Chondrocyte (in vitro differentiated cells): Measurements from ENCODE around the gene EXOSC1. TPM values are rescaled to one million over a fixed set of nuclear protein-coding genes. Genes with fewer than 3 reads are reported as not detected.
"Not testable (repeated sequence)": the region's sequence is repeated elsewhere in the genome, so short reads cannot be mapped to it uniquely, and the experiment has no call there.

Source experiments
- DNase-seq: peaks from one replicate; pipeline ENCODE4 v3.0.0; 2021; ENCODE audit warnings: mixed read lengths, low spot score
- H3K27ac Mint-ChIP-seq: one replicate; pipeline ENCODE4 v1.8.0; 2021; ENCODE audit warnings: mild to moderate bottlenecking, moderate library complexity, mixed read lengths; ENCODE audit not compliant: unreplicated experiment
- H3K27me3 Mint-ChIP-seq: 2 replicates; pipeline ENCODE4 v1.8.0; 2021; ENCODE audit warnings: low read depth, mixed read lengths
- H3K36me3 Mint-ChIP-seq: 2 replicates; pipeline ENCODE4 v1.8.0; 2021; ENCODE audit warnings: low read depth, mixed read lengths
- H3K4me1 Mint-ChIP-seq: 2 replicates; pipeline ENCODE4 v1.8.0; 2021; ENCODE audit warnings: low read depth, mild to moderate bottlenecking, mixed read lengths
- H3K4me3 Mint-ChIP-seq: one replicate; pipeline ENCODE4 v1.8.0; 2021; ENCODE audit warnings: mild to moderate bottlenecking, moderate library complexity, mixed read lengths; ENCODE audit not compliant: unreplicated experiment
- H3K9me3 Mint-ChIP-seq: 2 replicates; pipeline ENCODE4 v1.8.0; 2021; ENCODE audit warnings: low read depth, mixed read lengths
- CTCF ChIP-seq: fragments of 200-600 bp; sonication (generic); IDR thresholded peaks from 2 replicates; pipeline ENCODE4 v1.5.0; 2021; ENCODE audit warnings: antibody characterized with exemption, mild to moderate bottlenecking, moderate library complexity
- total RNA-seq: library from RNA; stranded (reverse); gene quantifications from 3 replicates; pipeline ENCODE4 v1.2.1, GENCODE V29; 2021

The EXOSC1 gene
- total RNA-seq, 1 donor from 2014 or later, result 28.7 TPM

DNA sequence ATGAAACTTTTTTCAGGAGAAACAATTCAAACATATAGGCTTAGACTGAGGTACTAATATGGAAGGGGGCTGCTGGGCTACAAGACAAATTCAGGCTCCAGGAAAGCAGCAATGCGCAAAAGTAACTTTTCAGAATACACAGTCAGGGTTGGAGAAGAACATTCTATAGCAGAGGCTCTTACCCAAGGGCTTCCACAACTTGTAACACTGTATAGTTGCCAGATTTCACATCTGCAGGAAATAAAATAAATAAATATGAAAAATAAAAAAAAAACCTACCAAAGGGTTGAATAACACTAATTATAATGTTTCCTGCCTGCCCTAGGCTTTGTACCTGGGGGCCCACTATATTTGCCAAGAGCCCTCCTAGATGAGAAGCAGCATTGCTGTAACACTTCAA lies 38.1 kb upstream of the EXOSC1 start:
- DNase-seq, result no peak
- H3K27me3 Mint-ChIP-seq, result no peaks in the 10 kb centered on the region
- H3K27ac Mint-ChIP-seq, result peak overlapping the region; percentile 12
- no peak overlapping the region for H3K4me3 Mint-ChIP-seq
- H3K9me3 Mint-ChIP-seq, result no peaks in the 10 kb centered on the region
- H3K4me1 Mint-ChIP-seq, result peaks cover 12% of the 10 kb centered on the region
- H3K36me3 Mint-ChIP-seq, result peaks cover 10% of the 10 kb centered on the region
- TF ChIP-seq CTCF, result no peak

GRCh38 chr10:97483506-97483905 lies 37.7 kb upstream of the EXOSC1 start:
- H3K4me3 Mint-ChIP-seq, result no peak overlapping the region
- H3K36me3 Mint-ChIP-seq, result peaks cover 10% of the 10 kb centered on the region
- TF ChIP-seq CTCF, result no peak
- H3K9me3 Mint-ChIP-seq, result no peaks in the 10 kb centered on the region
- no peaks in the 10 kb centered on the region for H3K27me3 Mint-ChIP-seq
- H3K27ac Mint-ChIP-seq, result peak overlapping the region; percentile 12
- DNase-seq, result no peak
- H3K4me1 Mint-ChIP-seq, result peaks cover 12% of the 10 kb centered on the region

GRCh38 chr10:97482381-97482780 lies 36.6 kb upstream of the EXOSC1 start:
- Mint-ChIP-seq H3K36me3 (peaks cover 16% of the 10 kb centered on the region), H3K27me3 (no peaks in the 10 kb centered on the region), H3K9me3 (no peaks in the 10 kb centered on the region), H3K4me3 (no peak overlapping the region), H3K4me1 (peaks cover 10% of the 10 kb centered on the region), H3K27ac (no peak overlapping the region)
- TF ChIP-seq CTCF, result no peak
- DNase-seq, result no peak

DNA sequence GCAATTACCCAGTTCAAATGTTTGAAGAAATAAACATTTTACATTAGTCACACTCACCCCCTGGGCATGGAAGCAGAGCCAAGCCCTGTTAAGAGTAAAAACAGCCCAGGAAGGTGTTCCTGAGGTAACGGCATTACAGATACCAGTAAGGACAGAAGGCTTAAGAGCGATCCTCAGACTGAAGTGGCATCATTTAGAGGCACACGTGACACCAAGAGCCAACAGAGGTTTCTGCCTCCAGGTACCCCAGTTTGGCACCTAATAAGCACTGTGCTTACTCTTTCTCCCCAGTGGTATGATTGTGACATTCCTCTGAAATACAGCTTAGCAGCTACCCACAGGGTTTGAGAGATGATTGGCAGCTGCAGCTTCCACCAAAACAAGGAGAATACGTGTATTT lies 35.3 kb upstream of the EXOSC1 start:
- no peak overlapping the region for H3K27ac Mint-ChIP-seq

GRCh38 chr10:97479939-97480338 lies 34.1 kb upstream of the EXOSC1 start:
- Mint-ChIP-seq H3K4me1 (peaks cover 7% of the 10 kb centered on the region), H3K4me3 (no peak overlapping the region), H3K27me3 (no peaks in the 10 kb centered on the region), H3K27ac (no peak overlapping the region), H3K36me3 (peaks cover 28% of the 10 kb centered on the region), H3K9me3 (no peaks in the 10 kb centered on the region)
- DNase-seq, result no peak
- TF ChIP-seq CTCF, result no peak

More for the DNA sequence above, 35.3 kb upstream of the EXOSC1 start:
- H3K9me3 Mint-ChIP-seq, result no peaks in the 10 kb centered on the region
- peaks cover 7% of the 10 kb centered on the region for H3K4me1 Mint-ChIP-seq
- H3K4me3 Mint-ChIP-seq, result no peak overlapping the region
- no peak for DNase-seq
- H3K36me3 Mint-ChIP-seq, result peaks cover 21% of the 10 kb centered on the region
- H3K27me3 Mint-ChIP-seq, result no peaks in the 10 kb centered on the region
- TF ChIP-seq CTCF, result no peak

DNA sequence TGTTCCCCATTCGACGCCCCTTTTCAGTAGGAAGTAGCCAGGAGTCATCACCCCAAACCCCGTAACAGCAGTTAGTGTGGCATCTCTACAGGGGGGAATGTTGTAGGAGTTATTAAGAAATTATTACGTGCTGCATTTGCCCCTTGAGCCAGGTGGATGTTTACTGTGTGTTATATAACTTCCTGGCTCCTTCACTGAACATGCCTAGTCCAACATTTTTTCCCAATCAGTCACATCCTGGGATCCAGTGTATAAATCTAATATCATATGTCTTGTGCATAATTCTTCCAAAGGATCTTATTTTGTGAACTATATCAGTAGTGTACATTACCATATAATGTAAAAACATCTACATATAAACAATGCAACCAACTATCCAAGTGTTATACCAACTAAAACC lies 33.6 kb upstream of the EXOSC1 start:
- not testable (repeated sequence) for H3K4me3 Mint-ChIP-seq, H3K27ac Mint-ChIP-seq, H3K4me1 Mint-ChIP-seq, DNase-seq, H3K9me3 Mint-ChIP-seq, H3K27me3 Mint-ChIP-seq
- H3K36me3 Mint-ChIP-seq, result peaks cover 30% of the 10 kb centered on the region
